Measurements from ENCODE around the gene CSF2RB. TPM values are rescaled to one million over a fixed set of nuclear protein-coding genes. Genes with fewer than 3 reads are reported as not detected.
A peak's percentile ranks its signal among the peaks of the same experiment; 100 is the strongest.

Gene CSF2RB
- total and polyA plus RNA-seq, 2 donors (not counting 3 experiments of a cell fraction or from before 2014, with no cell fraction given): 20.6 to 68.2 TPM

- intact Hi-C loops (cut with micrococcal nuclease) (loop anchor here (10.0 kb wide), 1 partner anchor 417 kb away; no protein-coding TSS in a partner anchor), dilution Hi-C loops (cut with MboI; ENCODE audit: extremely low pct_ligation_motif_present, low sequenced_read_pairs) (no loop called here)
- CTCF ChIA-PET: interaction anchor here (1.0 to 9.1 kb wide), 6 partner anchors 10 to 226 kb away, joined by 3 to 120 read pairs (median 4); partner anchors contain the start of gene NCF4
- Histone ChIP-seq H3K36me3 (ENCODE audit: control insufficient read depth in 2 of 2, extremely low read depth in 1 of 2, insufficient read depth in 2 of 2, low read length in 2 of 2) (no peaks in the 10 kb centered on the region), H3K9me1 (replicated peaks; ENCODE audit: control insufficient read depth, extremely low read depth, insufficient read depth, low read length) (no peaks in the 10 kb centered on the region), H3K27ac (ENCODE audit: insufficient read depth, low read depth, low read length) (no peak overlapping the region), H2AFZ (ENCODE audit: low read depth, low read length) (no peak overlapping the region), H4K20me1 (replicated peaks; ENCODE audit: control insufficient read depth, extremely low read depth, insufficient read depth, low read length) (no peaks in the 10 kb centered on the region), H3K9ac (replicated peaks; ENCODE audit: extremely low read depth, insufficient read depth, low read length) (no peak overlapping the region), H3K4me2 (ENCODE audit: insufficient read depth, low read length) (no peak overlapping the region), H3K27me3 (ENCODE audit: control insufficient read depth in 2 of 2, insufficient read depth in 2 of 2, low read length in 2 of 2) (peaks cover 3 to 5% of the 10 kb centered on the region in 2 experiments), H3K4me1 (ENCODE audit: control insufficient read depth, extremely low read depth, insufficient read depth, low read length) (no peaks in the 10 kb centered on the region), H3K79me2 (ENCODE audit: control insufficient read depth, insufficient read depth, low read length) (no peaks in the 10 kb centered on the region), H3K4me3 (replicated peaks in 1 of 3; ENCODE audit: insufficient read depth in 1 of 3, low read depth in 1 of 3, low read length in 3 of 3) (no peak overlapping the region), H3K9me3 (replicated peaks; ENCODE audit: control insufficient read depth, insufficient read depth, low read length) (peaks cover 2% of the 10 kb centered on the region)
- no TSS peak for BruUV-seq (replicated peaks)
- FAIRE-seq (no peak), DNase-seq (ENCODE audit: low read depth, low spot score) (no peak)
- POLR2A ChIA-PET: no interaction called here
- TF ChIP-seq FOS (IDR thresholded peaks at IDR 0.05; ENCODE audit: borderline replicate concordance, insufficient read depth, low read length): no peak
- TF ChIP-seq POLR2AphosphoS5 (IDR thresholded peaks at IDR 0.05; ENCODE audit: insufficient read depth, low read depth, low read length): no peak
- peak; percentile 14 to 17 for TF ChIP-seq CTCF (IDR thresholded peaks at IDR 0.05; ENCODE audit: extremely low read depth in 1 of 2, insufficient read depth in 1 of 2, low read depth in 1 of 2, low read length in 2 of 2)
- TF ChIP-seq MYC (IDR thresholded peaks at IDR 0.05; ENCODE audit: low read depth, low read length): no peak
- no peak for TF ChIP-seq GATA2 (IDR thresholded peaks at IDR 0.05; ENCODE audit: insufficient read depth, insufficient read length, low read depth, low read length)
Measured at GRCh38 chr22:36982136-36982535, 68.7 kb downstream of the CSF2RB start.
